Body of pancreas (tissue), 4 donors: ENCODE results near the gene BCL7C. TPM values are rescaled to one million over a fixed set of nuclear protein-coding genes. Genes with fewer than 3 reads are reported as not detected.

Experiments
- ATAC-seq: fragments of 150-250 bp; one replicate; pipeline ENCODE4 v1.9.1; 2016
- DNase-seq, 4 donors: peaks; one replicate each; pipeline ENCODE4 v3.0.0-alpha.2; 2019
- H3K27ac ChIP-seq, 4 donors: fragments of 200-600 bp; sonication (generic); 1 replicate in 3 of 4; 2 replicates in 1 of 4; pipeline versions ENCODE4 v1.5.1 to v1.6.1; 2016 to 2019; ENCODE audit warnings: mild to moderate bottlenecking in 1 of 4, mixed read lengths in 1 of 4, moderate library complexity in 1 of 4
- H3K27me3 ChIP-seq, 2 donors: fragments of 200-600 bp; sonication (generic); one replicate each; pipeline ENCODE4 v1.6.0; 2016; ENCODE audit warnings: mild to moderate bottlenecking in 1 of 2
- H3K36me3 ChIP-seq, 2 donors: fragments of 200-600 bp; sonication (generic); replicated peaks in 1 of 2; 2 replicates each; pipeline ENCODE4 v1.5.1; 2016; ENCODE audit warnings: low read depth in 2 of 2; ENCODE audit not compliant: insufficient read depth in 1 of 2
- H3K4me1 ChIP-seq: fragments of 200-600 bp; sonication (generic); one replicate; pipeline ENCODE4 v1.6.0; 2016
- H3K4me3 ChIP-seq, 2 donors: fragments of 200-600 bp; sonication (generic); 1 replicate in 1 of 2; 2 replicates in 1 of 2; pipeline ENCODE4 v1.5.1; 2016 to 2019
- H3K9me3 ChIP-seq, 3 donors: fragments of 200-600 bp; sonication (generic); 1 replicate in 2 of 3; 2 replicates in 1 of 3; pipeline ENCODE4 v1.5.1; 2016
- POLR2A ChIP-seq, 3 donors: fragments of 450-650 bp; IDR thresholded peaks; one replicate each; pipeline ENCODE4 v1.6.1; 2016; ENCODE audit warnings: antibody characterized with exemption in 3 of 3, mild to moderate bottlenecking in 2 of 3
- WGBS, 2 donors: methylation state at CpG; one replicate each; pipeline ENCODE4 v1.1.5; 2017; 5-methylcytosine and 5-hydroxymethylcytosine counted together
- intact Hi-C: fragments of 100-400 bp; cut with DNase I; formaldehyde crosslinking; loops from one replicate; pipeline ENCODE4 v1.15.1; 2023
- total RNA-seq, 2 donors: library from RNA; depleted of rRNA; stranded (reverse); fragments of >200 nt; gene quantifications; one replicate each; pipeline ENCODE4 v1.1.0, GENCODE V29; 2016
- TF ChIP-seq, protein P1 (sequence below), 7 experiments: fragments of 450-650 bp in 4 of 7; fragments of 200-600 bp in 3 of 7; sonication (generic) in 3 of 7; IDR thresholded peaks; one replicate each; pipeline ENCODE4 v1.5.1; 2016 to 2019; ENCODE audit warnings: antibody characterized with exemption in 7 of 7

Gene BCL7C
- total RNA-seq, 2 donors from 2014 or later: 19.8 to 24.1 TPM

DNA sequence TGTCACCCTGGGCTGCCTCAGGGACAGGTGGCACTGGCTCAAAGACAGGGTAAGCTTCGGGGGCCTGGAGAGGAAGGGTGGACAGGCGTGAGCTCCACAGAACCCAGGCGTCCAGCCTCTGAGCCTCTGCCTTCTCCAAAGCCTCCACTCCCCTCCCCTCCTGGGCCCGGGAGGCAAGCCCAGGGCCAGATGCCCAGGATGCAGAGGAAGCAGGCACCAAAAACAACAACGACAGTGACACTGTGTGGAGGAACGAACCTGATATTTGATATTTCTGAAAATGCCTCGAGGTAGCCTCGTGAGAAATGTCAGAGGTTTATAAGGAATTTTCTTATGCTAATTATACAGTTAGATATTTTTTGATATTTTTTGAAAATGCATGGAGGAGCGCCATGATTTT, 6.0 kb downstream of the BCL7C start:
- DNase-seq (no peak), ATAC-seq (no peak)
- TF ChIP-seq, protein P1, sequence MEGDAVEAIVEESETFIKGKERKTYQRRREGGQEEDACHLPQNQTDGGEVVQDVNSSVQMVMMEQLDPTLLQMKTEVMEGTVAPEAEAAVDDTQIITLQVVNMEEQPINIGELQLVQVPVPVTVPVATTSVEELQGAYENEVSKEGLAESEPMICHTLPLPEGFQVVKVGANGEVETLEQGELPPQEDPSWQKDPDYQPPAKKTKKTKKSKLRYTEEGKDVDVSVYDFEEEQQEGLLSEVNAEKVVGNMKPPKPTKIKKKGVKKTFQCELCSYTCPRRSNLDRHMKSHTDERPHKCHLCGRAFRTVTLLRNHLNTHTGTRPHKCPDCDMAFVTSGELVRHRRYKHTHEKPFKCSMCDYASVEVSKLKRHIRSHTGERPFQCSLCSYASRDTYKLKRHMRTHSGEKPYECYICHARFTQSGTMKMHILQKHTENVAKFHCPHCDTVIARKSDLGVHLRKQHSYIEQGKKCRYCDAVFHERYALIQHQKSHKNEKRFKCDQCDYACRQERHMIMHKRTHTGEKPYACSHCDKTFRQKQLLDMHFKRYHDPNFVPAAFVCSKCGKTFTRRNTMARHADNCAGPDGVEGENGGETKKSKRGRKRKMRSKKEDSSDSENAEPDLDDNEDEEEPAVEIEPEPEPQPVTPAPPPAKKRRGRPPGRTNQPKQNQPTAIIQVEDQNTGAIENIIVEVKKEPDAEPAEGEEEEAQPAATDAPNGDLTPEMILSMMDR (IDR thresholded peaks at IDR 0.05): no peak
- no peak for TF ChIP-seq POLR2A (IDR thresholded peaks at IDR 0.05)
- H3K27me3 ChIP-seq: no peaks in the 10 kb centered on the region
- intact Hi-C loops: no loop called here
- peaks cover 0 to 2% of the 10 kb centered on the region in 2 donors for H3K36me3 ChIP-seq
- H3K4me1 ChIP-seq: peaks cover 7% of the 10 kb centered on the region
- H3K27ac ChIP-seq: no peak overlapping the region
- 84 to 91% methylated on average over 7 to 9 of the region's 9 CpGs for WGBS, 2 donors
- H3K9me3 ChIP-seq: no peaks in the 10 kb centered on the region
- no peak overlapping the region for H3K4me3 ChIP-seq

DNA sequence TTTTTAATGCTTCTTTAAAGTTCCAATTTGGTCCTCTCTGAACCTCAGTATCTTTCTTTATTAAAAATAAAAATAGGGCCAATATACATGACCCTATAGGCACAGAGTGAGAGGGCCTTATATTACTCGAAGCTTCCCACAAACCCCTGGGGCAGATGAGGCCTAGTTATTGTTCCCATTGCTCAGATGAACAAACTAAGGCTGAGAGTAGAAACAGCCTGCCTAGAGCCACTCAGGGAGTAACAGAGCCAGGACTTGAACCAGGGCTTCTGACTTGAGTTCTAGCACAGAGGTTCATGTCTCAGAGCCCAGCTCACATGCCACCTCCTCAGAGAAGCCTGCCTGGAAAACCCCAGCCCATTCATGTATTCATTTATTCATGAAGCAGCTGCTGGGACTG, 7.7 kb downstream of the BCL7C start:
- no peaks in the 10 kb centered on the region for H3K4me1 ChIP-seq
- ATAC-seq: no peak
- H3K27me3 ChIP-seq: no peaks in the 10 kb centered on the region
- DNase-seq: no peak
- no peak for TF ChIP-seq POLR2A (IDR thresholded peaks at IDR 0.05)
- TF ChIP-seq, protein P1 (IDR thresholded peaks at IDR 0.05): no peak
- WGBS, 2 donors: 92 to 93% methylated on average over 1 of the region's 1 CpG
- intact Hi-C loops: no loop called here
- peaks cover 0 to 2% of the 10 kb centered on the region in 2 donors for H3K36me3 ChIP-seq
- no peak overlapping the region for H3K27ac ChIP-seq
- H3K4me3 ChIP-seq: no peak overlapping the region
- no peaks in the 10 kb centered on the region for H3K9me3 ChIP-seq

DNA sequence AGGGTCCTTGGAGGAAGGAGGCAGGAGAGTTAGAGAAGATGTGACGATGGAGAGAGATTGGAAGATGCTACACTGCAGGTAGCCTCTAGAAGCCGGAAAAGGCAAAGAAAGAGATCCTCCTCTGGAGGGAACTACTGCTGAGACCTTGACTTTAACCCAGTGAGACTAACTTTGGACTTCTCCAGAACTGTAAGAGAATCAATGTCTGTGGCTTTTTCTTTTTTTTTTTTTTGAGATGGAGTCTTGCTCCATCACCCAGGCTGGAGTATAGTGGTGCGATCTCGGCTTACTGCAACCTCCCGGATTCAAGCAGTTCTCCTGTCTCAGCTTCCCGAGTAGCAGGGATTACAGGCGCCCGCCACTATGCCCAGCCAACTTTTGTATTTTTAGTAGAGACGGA, 8.7 kb downstream of the BCL7C start:
- 91 to 94% methylated on average over 9 of the region's 9 CpGs for WGBS, 2 donors
- TF ChIP-seq, protein P1 (IDR thresholded peaks at IDR 0.05): no peak
- no peak for TF ChIP-seq POLR2A (IDR thresholded peaks at IDR 0.05)

DNA sequence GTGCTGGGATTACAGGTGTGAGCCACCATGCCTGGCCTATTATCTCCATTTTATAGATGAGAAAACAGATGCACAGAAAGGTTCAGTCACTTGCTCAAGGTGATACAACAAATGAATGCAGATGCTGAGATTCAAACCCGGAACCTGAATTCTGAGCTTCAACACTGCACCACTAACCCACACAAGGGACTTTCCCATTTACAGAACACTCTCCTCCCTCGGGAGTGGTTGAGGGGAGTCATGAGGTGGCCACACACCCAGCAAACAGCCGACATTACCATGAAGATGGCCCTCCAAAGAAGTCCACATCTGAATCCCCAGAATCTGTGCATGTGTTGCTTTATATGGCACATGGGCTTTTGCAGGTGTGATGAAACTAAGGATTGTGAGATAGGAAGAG, 9.1 kb downstream of the BCL7C start:
- 80 to 88% methylated on average over 3 of the region's 3 CpGs for WGBS, 2 donors
- TF ChIP-seq POLR2A (IDR thresholded peaks at IDR 0.05): no peak
- TF ChIP-seq, protein P1 (IDR thresholded peaks at IDR 0.05): no peak

More for the DNA sequence above, 8.7 kb downstream of the BCL7C start:
- Histone ChIP-seq H3K27me3 (no peaks in the 10 kb centered on the region), H3K4me3 (no peak overlapping the region), H3K27ac (no peak overlapping the region), H3K9me3 (no peaks in the 10 kb centered on the region), H3K36me3 (peaks cover 0 to 2% of the 10 kb centered on the region in 2 donors), H3K4me1 (no peaks in the 10 kb centered on the region)
- ATAC-seq: no peak
- intact Hi-C loops: no loop called here
- DNase-seq: no peak

More for the DNA sequence above, 9.1 kb downstream of the BCL7C start:
- Histone ChIP-seq H3K36me3 (peaks cover 0 to 2% of the 10 kb centered on the region in 2 donors), H3K9me3 (no peaks in the 10 kb centered on the region), H3K27ac (no peak overlapping the region), H3K4me3 (no peak overlapping the region), H3K4me1 (no peaks in the 10 kb centered on the region), H3K27me3 (no peaks in the 10 kb centered on the region)
- DNase-seq (no peak), ATAC-seq (no peak)
- intact Hi-C loops: no loop called here
